HAP-1 (cell line): ENCODE results near the gene CREBL2.
A peak's percentile ranks its signal among the peaks of the same experiment; 100 is the strongest.
"Not testable (repeated sequence)": the region's sequence is repeated elsewhere in the genome, so short reads cannot be mapped to it uniquely, and the experiment has no call there.

Source experiments
- DNase-seq, 2 experiments: peaks; one replicate each; pipeline ENCODE4 v3.0.0-alpha.2; 2016 to 2020; ENCODE audit warnings: low spot score in 2 of 2
- H3K27me3 ChIP-seq: fragments of 250-450 bp; sonication (Bioruptor Pico); 2 replicates; pipeline ENCODE4 v1.5.1; 2020; ENCODE audit warnings: low read depth, mild to moderate bottlenecking, moderate library complexity
- H3K36me3 ChIP-seq: fragments of 250-450 bp; sonication (Bioruptor Pico); replicated peaks from 2 replicates; pipeline ENCODE4 v1.5.1; 2020; ENCODE audit warnings: mild to moderate bottlenecking
- H3K4me1 ChIP-seq: fragments of 250-450 bp; sonication (Bioruptor Pico); 2 replicates; pipeline ENCODE4 v1.5.1; 2020; ENCODE audit warnings: mild to moderate bottlenecking
- H3K4me3 ChIP-seq: fragments of 250-450 bp; sonication (Bioruptor Pico); 2 replicates; pipeline ENCODE4 v1.5.1; 2020; ENCODE audit warnings: mild to moderate bottlenecking, moderate library complexity
- H3K9me3 ChIP-seq: fragments of 250-450 bp; sonication (Bioruptor Pico); 2 replicates; pipeline ENCODE4 v1.5.1; 2020; ENCODE audit warnings: mild to moderate bottlenecking, moderate library complexity
- in situ Hi-C: fragments of 300-500 bp; cut with MboI; formaldehyde crosslinking; loops from 3 replicates; pipeline ENCODE4 v1.14.3; 2020; ENCODE audit warnings: low sequenced_read_pairs, inconsistent platforms, mixed read lengths

The CREBL2 gene

DNA sequence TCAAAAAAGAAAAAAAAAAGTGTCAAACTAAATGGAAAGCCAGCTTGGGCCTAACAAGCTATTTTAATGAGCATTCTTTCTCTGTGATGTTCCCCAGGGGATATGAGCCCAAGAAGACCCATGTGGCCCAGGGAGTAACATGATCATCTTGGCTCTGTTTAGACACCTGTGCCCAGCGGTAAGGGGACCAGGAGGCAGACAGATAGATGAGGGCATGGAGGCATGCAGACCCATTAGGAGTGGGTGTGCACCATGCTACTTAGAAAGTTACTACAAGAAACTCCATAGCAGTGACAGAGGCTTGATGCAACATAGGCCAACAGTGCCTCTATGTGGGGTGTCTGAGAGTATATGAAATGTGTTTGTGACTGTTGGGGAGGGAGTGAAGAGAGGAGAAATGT, 3.1 kb upstream of the CREBL2 start:
- Histone ChIP-seq H3K36me3 (no peaks in the 10 kb centered on the region), H3K27me3 (no peaks in the 10 kb centered on the region), H3K4me1 (peaks cover 38% of the 10 kb centered on the region), H3K4me3 (no peak overlapping the region), H3K9me3 (no peaks in the 10 kb centered on the region)
- in situ Hi-C loops, result no loop called here
- peak in 1 of 2 experiments; percentile 27 for DNase-seq

DNA sequence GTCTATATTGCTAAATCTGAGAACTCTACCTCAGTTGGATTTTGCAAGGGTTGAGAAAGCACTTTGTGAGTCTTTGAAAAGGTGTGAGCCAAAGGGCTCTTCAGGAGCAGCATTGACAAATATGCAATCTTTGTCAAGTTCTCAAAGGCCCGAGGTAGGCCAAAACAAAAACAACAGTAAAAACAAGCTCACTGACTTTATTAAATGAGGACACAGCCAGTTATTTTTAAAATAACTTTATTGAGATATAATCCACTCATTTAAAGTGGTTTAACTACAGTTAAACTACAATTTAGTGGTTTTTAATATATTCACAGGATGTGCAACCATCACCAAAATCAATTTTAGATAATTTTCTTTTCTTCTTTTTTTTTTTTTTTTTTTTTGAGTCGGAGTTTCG, 2.0 kb upstream of the CREBL2 start:
- Histone ChIP-seq H3K36me3 (no peaks in the 10 kb centered on the region), H3K27me3 (no peaks in the 10 kb centered on the region), H3K9me3 (no peaks in the 10 kb centered on the region), H3K4me3 (no peak overlapping the region), H3K4me1 (peaks cover 39% of the 10 kb centered on the region)
- in situ Hi-C loops, result no loop called here
- no peak for DNase-seq

DNA sequence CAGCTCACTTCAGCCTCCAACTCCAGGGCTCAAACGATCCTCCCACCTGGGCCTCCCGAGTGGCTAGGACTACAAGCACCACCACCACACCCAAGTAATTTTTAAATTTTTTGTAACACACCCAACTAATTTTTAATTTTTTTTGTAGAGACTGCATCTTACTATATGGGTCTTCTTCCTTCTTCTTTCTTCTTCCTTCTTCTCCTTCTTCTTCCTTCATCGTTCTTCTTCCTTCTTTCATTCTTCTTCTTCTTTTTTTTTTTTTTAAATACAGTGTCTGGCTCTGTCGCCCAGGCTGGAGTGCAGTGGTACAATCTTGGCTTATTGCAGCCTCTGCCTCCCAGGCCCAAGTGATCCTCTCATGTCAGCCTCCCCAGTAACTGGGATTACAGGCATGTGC, 965 bp upstream of the CREBL2 start:
- Histone ChIP-seq H3K9me3 (no peaks in the 10 kb centered on the region), H3K27me3 (no peaks in the 10 kb centered on the region), H3K4me1 (peaks cover 39% of the 10 kb centered on the region), H3K4me3 (no peak overlapping the region), H3K36me3 (no peaks in the 10 kb centered on the region)
- in situ Hi-C loops, result no loop called here
- DNase-seq, result no peak

DNA sequence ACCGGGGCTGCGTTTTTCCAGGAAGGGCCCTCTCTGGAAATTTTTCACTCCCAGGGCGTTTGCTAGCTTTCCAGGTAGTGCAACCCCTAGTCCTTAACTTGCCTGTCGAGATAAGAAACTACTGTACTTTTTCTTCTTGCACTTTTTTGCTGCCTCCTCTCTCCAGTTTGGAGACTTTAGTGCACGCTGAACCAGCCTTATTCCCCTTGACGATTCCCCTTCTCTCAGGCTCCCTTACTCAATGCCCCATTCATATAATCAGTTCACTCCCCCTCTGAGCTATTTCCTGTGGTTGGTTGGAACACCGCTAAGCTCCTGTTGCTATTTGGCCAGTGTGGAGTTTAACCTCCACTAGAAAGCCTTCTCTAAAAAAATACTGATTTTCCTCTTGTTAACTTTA, 682 bp downstream of the CREBL2 start:
- peak overlapping the region; percentile 68 for H3K4me3 ChIP-seq
- no peaks in the 10 kb centered on the region for H3K9me3 ChIP-seq
- H3K36me3 ChIP-seq, result no peaks in the 10 kb centered on the region
- peaks cover 24% of the 10 kb centered on the region for H3K4me1 ChIP-seq
- peak; percentile 28 to 66 for DNase-seq
- no peaks in the 10 kb centered on the region for H3K27me3 ChIP-seq
- in situ Hi-C loops, result no loop called here

DNA sequence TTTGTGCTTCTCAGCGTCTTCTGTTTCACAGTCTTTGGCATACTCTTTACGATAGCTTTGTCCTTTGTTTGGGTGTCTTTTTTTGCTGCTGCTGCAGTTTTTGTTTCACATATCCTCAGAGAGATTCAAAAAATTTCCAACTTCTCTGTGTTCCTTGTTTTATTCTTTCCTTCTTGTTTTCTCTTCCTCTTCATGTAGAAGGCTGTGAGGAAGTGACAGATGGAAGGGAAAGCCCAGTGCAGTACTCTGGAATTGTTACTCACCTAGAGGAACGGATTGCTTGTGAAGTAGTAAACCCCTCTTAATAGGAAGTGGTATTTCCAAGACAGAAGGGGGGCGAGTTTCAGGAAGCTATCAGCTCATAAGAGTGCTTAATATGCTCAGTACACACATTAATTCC, 1.7 kb downstream of the CREBL2 start:
- Histone ChIP-seq H3K27me3 (no peaks in the 10 kb centered on the region), H3K36me3 (no peaks in the 10 kb centered on the region), H3K4me1 (peaks cover 14% of the 10 kb centered on the region), H3K9me3 (no peaks in the 10 kb centered on the region), H3K4me3 (peak overlapping the region; percentile 68)
- in situ Hi-C loops, result no loop called here
- no peak for DNase-seq

DNA sequence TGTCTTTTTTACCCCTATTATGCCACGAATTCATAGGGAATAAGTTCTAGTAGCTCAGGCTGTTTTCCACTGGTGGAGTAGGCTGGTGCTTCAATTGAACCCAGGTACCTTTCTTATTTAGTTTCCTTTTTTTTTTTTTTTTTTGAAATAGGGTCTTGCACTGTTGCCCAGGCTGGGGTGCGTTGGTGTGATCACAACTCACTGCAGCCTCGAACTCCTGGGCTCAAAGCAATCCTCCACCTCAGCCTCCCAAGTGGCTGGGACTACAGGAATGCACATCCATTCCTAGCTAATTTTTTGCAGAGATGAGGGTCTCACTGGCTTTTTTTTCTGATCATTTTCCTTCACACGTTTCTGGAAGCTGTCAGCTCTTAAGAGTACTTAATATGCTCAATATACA, 2.7 kb downstream of the CREBL2 start:
- Histone ChIP-seq H3K27me3 (no peaks in the 10 kb centered on the region), H3K9me3 (no peaks in the 10 kb centered on the region), H3K4me1 (peaks cover 11% of the 10 kb centered on the region), H3K36me3 (no peaks in the 10 kb centered on the region), H3K4me3 (no peak overlapping the region)
- in situ Hi-C loops, result no loop called here
- DNase-seq, result no peak

DNA sequence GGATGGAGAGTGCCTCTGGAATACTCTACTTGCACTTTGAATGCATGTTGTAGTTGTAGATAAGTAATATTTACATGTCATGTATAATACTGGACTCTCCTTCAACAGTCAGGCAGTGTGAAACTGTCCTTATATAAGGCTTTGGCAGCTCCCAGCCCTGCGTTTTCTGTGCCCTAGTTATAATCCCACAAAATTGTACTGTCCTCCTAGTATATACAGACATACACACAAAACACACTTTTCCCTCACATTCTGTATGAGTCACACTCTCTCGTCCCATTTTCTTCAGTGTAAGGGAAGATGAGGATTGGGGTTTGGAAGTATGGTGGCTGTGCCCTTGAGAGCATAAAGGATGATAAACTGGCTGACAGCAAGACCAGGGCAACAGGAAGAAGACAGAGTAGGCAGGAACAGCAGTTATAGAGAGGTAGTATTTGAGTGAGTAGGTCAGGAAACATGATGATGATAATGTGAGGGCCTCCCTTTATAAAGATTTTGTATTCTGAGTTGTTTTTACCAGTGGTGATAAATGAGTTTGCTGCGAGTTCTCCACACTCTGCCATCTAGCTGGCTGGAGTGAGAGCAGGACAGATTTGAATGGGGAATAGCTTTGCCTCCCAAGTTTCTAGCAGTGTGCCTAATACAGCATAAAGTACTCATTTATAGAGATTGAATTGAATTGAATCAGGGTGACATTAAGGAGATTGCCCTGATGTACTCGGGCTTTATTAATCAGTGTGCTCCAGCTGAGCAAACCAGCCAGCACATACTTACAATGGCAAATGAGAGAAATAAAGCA, 5.0 kb downstream of the CREBL2 start:
- Histone ChIP-seq H3K9me3 (peaks cover 3% of the 10 kb centered on the region; the same call in 1 of the 2 replicates), H3K36me3 (no peaks in the 10 kb centered on the region), H3K4me1 (peaks cover 7% of the 10 kb centered on the region), H3K4me3 (no peak overlapping the region), H3K27me3 (no peaks in the 10 kb centered on the region)
- DNase-seq, result no peak
- in situ Hi-C loops, result no loop called here

DNA sequence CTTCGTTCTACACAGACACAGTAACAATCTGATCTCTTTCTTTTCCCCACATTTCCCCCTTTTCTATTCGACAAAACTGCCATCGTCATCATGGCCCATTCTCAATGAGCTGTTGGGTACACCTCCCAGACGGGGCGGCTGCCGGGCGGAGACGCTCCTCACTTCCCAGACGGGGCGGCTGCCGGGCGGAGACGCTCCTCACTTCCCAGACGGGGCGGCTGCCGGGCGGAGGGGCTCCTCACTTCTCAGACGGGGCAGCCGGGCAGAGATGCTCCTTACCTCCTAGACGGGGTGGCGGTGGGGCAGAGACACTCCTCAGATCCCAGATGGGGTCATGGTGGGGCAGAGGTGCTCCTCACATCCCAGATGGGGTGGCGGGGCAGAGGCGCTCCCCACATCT, 6.4 kb downstream of the CREBL2 start:
- H3K36me3 ChIP-seq, H3K27me3 ChIP-seq, DNase-seq, in situ Hi-C loops, H3K4me3 ChIP-seq, H3K9me3 ChIP-seq, H3K4me1 ChIP-seq: not testable (repeated sequence)

DNA sequence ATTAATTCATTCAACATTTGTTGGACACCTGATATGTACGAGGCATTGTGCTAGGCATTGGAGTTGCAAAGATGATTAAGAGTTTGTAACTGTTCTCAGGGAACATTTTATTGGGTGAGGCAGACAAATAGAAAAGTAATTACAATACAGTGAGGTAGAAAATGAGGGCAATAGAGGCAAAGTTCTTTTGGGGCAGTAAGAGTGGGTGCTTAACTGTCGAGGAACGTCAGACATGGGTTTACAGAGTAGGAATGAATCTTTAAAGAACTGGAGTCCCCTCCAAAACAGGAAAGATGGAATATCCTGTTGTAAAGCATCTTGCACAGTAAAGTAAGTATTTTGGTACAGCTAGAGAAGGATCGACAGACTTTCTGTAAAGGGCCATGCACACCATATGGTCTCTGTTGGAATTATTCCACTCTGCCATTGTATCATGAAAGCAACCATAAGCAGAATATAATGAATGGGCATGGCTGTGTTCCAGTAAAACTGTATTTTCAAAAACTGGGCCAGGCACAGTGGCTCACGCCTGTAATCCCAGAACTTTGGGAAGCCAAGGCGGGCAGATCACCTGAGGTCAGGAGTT, 9.1 kb downstream of the CREBL2 start:
- DNase-seq, result no peak
- Histone ChIP-seq H3K27me3 (no peaks in the 10 kb centered on the region), H3K4me1 (peaks cover 7% of the 10 kb centered on the region), H3K36me3 (no peaks in the 10 kb centered on the region), H3K9me3 (peaks cover 3% of the 10 kb centered on the region; the same call in 1 of the 2 replicates), H3K4me3 (no peak overlapping the region)
- in situ Hi-C loops, result no loop called here

DNA sequence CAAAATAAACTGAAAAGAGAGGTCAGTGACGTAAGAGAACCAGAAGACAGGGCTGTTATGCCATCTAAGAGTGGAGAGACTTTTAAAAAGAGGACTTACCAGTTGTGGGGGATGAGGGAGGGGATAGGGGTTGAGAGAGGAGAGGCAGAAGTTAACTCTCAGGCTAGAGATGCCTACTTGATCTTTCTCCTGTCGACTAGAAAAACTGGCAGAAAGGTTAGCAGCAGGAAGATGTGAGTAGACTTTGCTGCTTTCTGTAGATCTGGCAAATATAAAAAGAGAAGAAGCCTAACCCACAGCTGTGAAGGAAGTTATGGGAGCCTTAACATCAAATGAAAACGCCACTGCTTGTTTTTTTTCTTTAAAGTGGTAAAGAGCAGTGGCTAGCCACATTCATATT, 10.7 kb downstream of the CREBL2 start:
- Histone ChIP-seq H3K36me3 (no peaks in the 10 kb centered on the region), H3K9me3 (peaks cover 3% of the 10 kb centered on the region; the same call in 1 of the 2 replicates), H3K27me3 (no peaks in the 10 kb centered on the region), H3K4me1 (peaks cover 18% of the 10 kb centered on the region), H3K4me3 (no peak overlapping the region)
- in situ Hi-C loops, result no loop called here
- DNase-seq, result no peak

DNA sequence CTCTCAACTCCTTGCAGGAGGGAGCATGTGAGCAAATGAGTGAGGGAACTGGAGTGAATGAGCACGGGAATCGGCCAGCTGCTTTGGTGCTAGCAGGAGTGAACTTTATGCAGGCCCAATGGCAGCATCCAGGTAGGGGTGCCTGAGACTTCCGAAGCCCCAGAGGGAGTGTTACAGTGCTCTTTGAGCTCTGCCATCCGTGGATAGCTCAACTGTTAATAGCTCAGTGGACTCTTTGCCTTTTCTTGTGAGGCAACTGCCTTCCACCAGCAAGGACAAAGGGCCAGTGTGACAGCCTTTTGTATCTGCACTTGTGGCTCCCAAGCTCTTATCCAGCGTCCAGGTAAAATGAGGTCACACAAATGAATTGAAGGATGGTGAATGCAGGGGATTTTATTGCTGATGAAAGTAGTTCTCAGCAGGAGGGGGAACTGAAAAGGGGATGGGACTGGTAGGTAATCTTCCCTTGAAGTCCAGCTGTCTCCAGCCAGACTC, 12.9 kb downstream of the CREBL2 start:
- Histone ChIP-seq H3K27me3 (no peaks in the 10 kb centered on the region), H3K4me1 (peaks cover 32% of the 10 kb centered on the region), H3K36me3 (no peaks in the 10 kb centered on the region), H3K4me3 (no peak overlapping the region), H3K9me3 (peaks cover 3% of the 10 kb centered on the region; the same call in 1 of the 2 replicates)
- DNase-seq, result peak in 1 of 2 experiments; percentile 43
- in situ Hi-C loops, result no loop called here

DNA sequence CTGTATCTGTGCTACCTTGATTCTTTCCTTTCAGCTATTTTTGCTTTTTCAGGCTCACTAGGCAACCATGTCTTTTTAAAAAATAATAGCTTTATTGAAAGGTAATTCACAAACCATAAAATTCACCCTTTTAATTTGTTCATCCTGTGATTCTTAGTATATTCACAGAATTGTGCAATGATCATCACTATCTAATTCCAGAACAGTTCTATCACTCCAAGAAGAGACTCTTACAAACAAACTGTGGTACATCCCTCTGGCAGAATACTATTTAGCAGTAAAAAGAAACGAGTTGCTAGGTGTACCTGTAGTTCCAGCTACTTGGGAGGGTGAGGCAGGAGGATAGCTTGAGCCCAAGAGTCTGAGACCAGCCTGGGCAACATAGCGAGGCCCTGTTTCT, 14.8 kb downstream of the CREBL2 start:
- H3K9me3 ChIP-seq, result no peaks in the 10 kb centered on the region
- no peak for DNase-seq
- in situ Hi-C loops, result no loop called here
- no peaks in the 10 kb centered on the region for H3K36me3 ChIP-seq
- H3K4me1 ChIP-seq, result peaks cover 37% of the 10 kb centered on the region
- H3K27me3 ChIP-seq, result no peaks in the 10 kb centered on the region
- H3K4me3 ChIP-seq, result no peak overlapping the region

DNA sequence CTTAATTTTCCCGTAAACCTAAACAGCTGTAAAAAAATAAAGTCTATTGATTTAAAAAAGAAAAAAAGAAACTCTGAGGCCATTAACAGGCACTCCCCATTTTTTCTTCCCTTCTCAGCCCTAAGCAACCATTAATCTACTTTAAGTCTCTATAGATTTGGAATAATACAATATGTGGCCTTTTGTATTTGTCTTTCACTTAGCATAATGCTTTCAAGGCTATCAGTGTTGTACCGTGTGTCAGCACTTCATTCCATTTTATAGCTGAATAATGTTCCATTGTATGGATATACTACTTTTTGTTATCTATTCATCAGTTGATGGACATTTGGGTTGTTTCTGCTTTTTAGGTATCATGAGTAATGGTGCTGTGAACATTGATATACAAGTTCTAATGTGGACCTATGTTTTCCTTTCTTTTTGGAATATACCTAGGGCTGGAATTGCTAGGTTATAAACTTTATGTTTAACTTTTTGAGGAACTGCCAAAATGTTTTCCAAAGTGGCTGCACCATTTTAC, 15.7 kb downstream of the CREBL2 start:
- in situ Hi-C loops, result no loop called here

DNA sequence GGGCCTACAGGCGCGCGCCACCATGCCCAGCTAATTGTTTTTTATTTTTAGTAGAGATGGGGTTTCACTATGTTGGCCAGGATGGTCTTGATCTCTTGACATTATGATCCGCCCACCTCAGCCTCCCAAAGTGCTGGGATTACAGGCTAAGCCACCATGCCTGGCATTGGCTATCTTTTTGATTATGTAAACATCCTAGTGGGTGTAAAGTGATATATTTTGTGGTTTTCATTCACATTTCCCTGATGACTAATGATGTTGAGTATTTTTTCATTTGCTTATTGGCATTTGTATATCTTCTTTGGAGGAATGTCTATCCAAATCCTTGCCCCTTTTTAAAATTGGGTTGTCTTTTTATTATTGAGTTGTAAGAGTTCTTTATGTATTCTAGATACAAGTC, 16.3 kb downstream of the CREBL2 start:
- H3K36me3 ChIP-seq, result no peaks in the 10 kb centered on the region
- H3K27me3 ChIP-seq, result no peaks in the 10 kb centered on the region
- no peaks in the 10 kb centered on the region for H3K9me3 ChIP-seq
- no peak for DNase-seq
- H3K4me1 ChIP-seq, result peaks cover 37% of the 10 kb centered on the region
- no peak overlapping the region for H3K4me3 ChIP-seq
- in situ Hi-C loops, result no loop called here

More for the DNA sequence above, 15.7 kb downstream of the CREBL2 start:
- DNase-seq, result peak in 1 of 2 experiments; percentile 90
- Histone ChIP-seq H3K4me1 (peaks cover 37% of the 10 kb centered on the region), H3K9me3 (no peaks in the 10 kb centered on the region), H3K27me3 (no peaks in the 10 kb centered on the region), H3K4me3 (no peak overlapping the region), H3K36me3 (no peaks in the 10 kb centered on the region)
